EH (cell line): Measurements from ENCODE around the gene IFNK.

Experiments used
- DNase-seq: peaks from one replicate; pipeline ENCODE4 v3.0.0-alpha.2; 2015; ENCODE audit warnings: low read depth

IFNK gene

DNA sequence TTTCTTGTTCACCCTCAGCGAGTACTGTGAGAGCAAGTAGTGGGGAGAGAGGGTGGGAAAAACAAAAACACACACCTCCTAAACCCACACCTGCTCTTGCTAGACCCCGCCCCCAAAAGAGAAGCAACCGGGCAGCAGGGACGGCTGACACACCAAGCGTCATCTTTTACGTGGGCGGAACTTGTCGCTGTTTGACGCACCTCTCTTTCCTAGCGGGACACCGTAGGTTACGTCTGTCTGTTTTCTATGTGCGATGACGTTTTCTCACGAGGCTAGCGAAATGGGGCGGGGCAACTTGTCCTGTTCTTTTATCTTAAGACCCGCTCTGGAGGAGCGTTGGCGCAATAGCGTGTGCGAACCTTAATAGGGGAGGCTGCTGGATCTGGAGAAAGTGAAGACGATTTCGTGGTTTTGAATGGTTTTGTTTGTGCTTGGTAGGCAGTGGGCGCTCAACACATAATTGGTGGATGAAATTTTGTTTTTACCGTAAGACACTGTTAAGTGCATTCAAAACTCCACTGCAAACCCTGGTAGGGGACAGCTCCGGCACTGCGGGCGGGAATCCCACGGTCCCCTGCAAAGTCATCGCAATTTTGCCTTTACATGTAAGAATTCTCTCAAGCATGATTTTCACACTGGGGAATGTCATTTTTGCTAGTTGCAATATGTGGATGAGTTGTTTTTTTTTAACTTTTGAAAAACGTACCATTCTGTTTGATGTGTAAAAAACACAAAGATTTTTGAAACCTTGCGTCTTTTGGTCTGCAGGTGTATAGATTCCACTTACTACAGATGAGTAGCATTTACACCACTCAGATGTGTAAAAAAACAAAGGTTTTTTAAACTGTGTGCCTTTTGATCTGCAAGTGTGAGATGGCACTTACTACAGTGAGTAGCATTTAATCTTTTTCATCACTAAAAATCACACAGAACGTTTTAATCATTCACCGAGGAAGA lies 49.8 kb downstream of the IFNK start:
- DNase-seq = peak; percentile 98
